HCT116 (cell line): Measurements from ENCODE around the gene TP53AIP1. TPM values are rescaled to one million over a fixed set of nuclear protein-coding genes. Genes with fewer than 3 reads are reported as not detected.

ENCODE experiments used
- ATAC-seq: fragments of 200-7000 bp; cut with Tn5 transposase; 2 replicates; pipeline ENCODE4 v1.9.1; 2020; ENCODE audit warnings: mild to moderate bottlenecking, moderate library complexity
- BruUV-seq: library from RNA; stranded (reverse); fragments of 400-500 nt; replicated peaks from 2 replicates; lab custom pipeline; 2021; lab: Mats Ljungman, UMichigan
- CTCF ChIA-PET: fragments of 300-600 bp; sonication (Branson Sonifier 250); formaldehyde crosslinking; loops from one replicate; lab custom pipeline; 2021; ENCODE audit warnings: antibody characterized with exemption; lab: Charles Lee
- POLR2A ChIA-PET: fragments of 300-600, 350-600 bp; sonication (Branson Sonifier 250); formaldehyde crosslinking; loops from one replicate; lab custom pipeline; 2021; ENCODE audit warnings: antibody characterized with exemption; lab: Charles Lee
- RAD21 ChIA-PET, 2 experiments: fragments of 300-600 bp; sonication (Branson Sonifier 250); formaldehyde crosslinking; loops; one replicate each; lab custom pipeline; 2023; ENCODE audit warnings: low total read pairs in 2 of 2; ENCODE audit not compliant: uncharacterized antibody in 2 of 2, unreplicated experiment in 2 of 2, low non-redundant PET in 1 of 2; lab: Charles Lee
- DNase-seq: peaks from one replicate; pipeline ENCODE4 v3.0.0-alpha.2; 2010; ENCODE audit warnings: low read depth, low spot score
- H2AFZ ChIP-seq: fragments of 200-600 bp; shearing (Covaris generic), sonication (generic); 2 replicates; pipeline ENCODE4 v1.6.1; 2017; ENCODE audit warnings: low read depth, mixed run types, mixed read lengths, antibody characterized with exemption, low read length; ENCODE audit not compliant: poor library complexity, severe bottlenecking
- H3K27ac ChIP-seq: 2 replicates; pipeline ENCODE4 v1.5.1; 2012; ENCODE audit warnings: low read depth, low read length
- H3K27me3 ChIP-seq: fragments of 200-600 bp; sonication (generic); 2 replicates; pipeline ENCODE4 v1.6.1; 2016; ENCODE audit warnings: mixed run types, low read length, mixed read lengths; ENCODE audit not compliant: insufficient read depth
- H3K36me3 ChIP-seq, 2 experiments: fragments of 200-500 bp in 1 of 2; fragments of 200-600 bp in 1 of 2; sonication (Bioruptor generic) in 1 of 2; sonication (generic) in 1 of 2; 2 replicates each; pipeline versions ENCODE4 v1.5.1 to v1.6.1; 2014 to 2016; ENCODE audit warnings: low read length in 2 of 2, inconsistent platforms in 1 of 2, mixed read lengths in 1 of 2, mixed run types in 1 of 2; ENCODE audit not compliant: insufficient read depth in 2 of 2, control insufficient read depth in 1 of 2
- H3K4me1 ChIP-seq, 2 experiments: fragments of 200-600 bp in 1 of 2; sonication (generic) in 1 of 2; 2 replicates each; pipeline versions ENCODE4 v1.5.1 to v1.6.1; 2012 to 2017; ENCODE audit warnings: low read length in 2 of 2, inconsistent platforms in 1 of 2, mild to moderate bottlenecking in 1 of 2, mixed read lengths in 1 of 2, mixed run types in 1 of 2, moderate library complexity in 1 of 2; ENCODE audit not compliant: insufficient read depth in 2 of 2, control insufficient read depth in 1 of 2
- H3K4me2 ChIP-seq: fragments of 200-600 bp; sonication (generic); 2 replicates; pipeline ENCODE4 v1.6.1; 2017; ENCODE audit warnings: mixed run types, low read length, mixed read lengths
- H3K4me3 ChIP-seq, 2 experiments: fragments of 200-600 bp in 1 of 2; sonication (generic) in 1 of 2; replicated peaks in 1 of 2; 2 replicates each; pipeline ENCODE4 v1.5.1; 2011 to 2016; ENCODE audit warnings: low read length in 2 of 2, control low read depth in 1 of 2, low read depth in 1 of 2, mild to moderate bottlenecking in 1 of 2, mixed read lengths in 1 of 2, mixed run types in 1 of 2
- H3K79me2 ChIP-seq: fragments of 200-600 bp; sonication (generic); 2 replicates; pipeline ENCODE4 v1.6.1; 2017; ENCODE audit warnings: mild to moderate bottlenecking, mixed run types, low read length, moderate library complexity, mixed read lengths; ENCODE audit not compliant: insufficient read depth
- H3K9ac ChIP-seq: fragments of 200-600 bp; sonication (generic); 2 replicates; pipeline ENCODE4 v1.6.1; 2016; ENCODE audit warnings: low read length, mixed read lengths
- H3K9me2 ChIP-seq: fragments of 200-600 bp; sonication (generic), shearing (Covaris generic); 2 replicates; pipeline ENCODE4 v1.6.1; 2017; ENCODE audit warnings: mixed run types, mild to moderate bottlenecking, moderate library complexity; ENCODE audit not compliant: insufficient read depth
- H3K9me3 ChIP-seq, 2 experiments: fragments of 200-500 bp in 1 of 2; fragments of 200-600 bp in 1 of 2; sonication (Bioruptor generic) in 1 of 2; sonication (generic) in 1 of 2; 2 replicates each; pipeline ENCODE4 v1.6.1; 2014 to 2017; ENCODE audit warnings: low read length in 2 of 2, mixed read lengths in 2 of 2, inconsistent platforms in 1 of 2, low read depth in 1 of 2, mild to moderate bottlenecking in 1 of 2, mixed run types in 1 of 2, moderate library complexity in 1 of 2; ENCODE audit not compliant: control insufficient read depth in 1 of 2, insufficient read depth in 1 of 2
- H4K20me1 ChIP-seq: fragments of 200-600 bp; sonication (generic), shearing (Covaris generic); 2 replicates; pipeline ENCODE4 v1.6.1; 2017; ENCODE audit warnings: mixed run types, mild to moderate bottlenecking, moderate library complexity; ENCODE audit not compliant: insufficient read depth
- CBX3 ChIP-seq: IDR thresholded peaks from 2 replicates; pipeline ENCODE4 v1.6.1; 2012; ENCODE audit warnings: low read depth
- CTCF ChIP-seq, 3 experiments: fragments of 200-600 bp in 1 of 3; sonication (generic) in 1 of 3; IDR thresholded peaks in 2 of 3; conservative IDR thresholded peaks in 1 of 3; 2 replicates each; pipeline ENCODE4 v1.5.1; 2012 to 2017; ENCODE audit warnings: low read depth in 2 of 3, low read length in 2 of 3, antibody characterized with exemption in 1 of 3, borderline replicate concordance in 1 of 3, control low read depth in 1 of 3, mild to moderate bottlenecking in 1 of 3, mixed read lengths in 1 of 3, mixed run types in 1 of 3, moderate library complexity in 1 of 3; ENCODE audit not compliant: insufficient read depth in 1 of 3
- EZH2 ChIP-seq: fragments of 200-600 bp; sonication (generic); IDR thresholded peaks from 2 replicates; pipeline ENCODE4 v1.6.1; 2017; ENCODE audit warnings: antibody characterized with exemption, mixed run types
- EZH2phosphoT487 ChIP-seq: fragments of 200-600 bp; IDR thresholded peaks from 2 replicates; pipeline ENCODE4 v1.6.1; 2018; ENCODE audit warnings: antibody characterized with exemption, borderline replicate concordance
- REST ChIP-seq: IDR thresholded peaks from 2 replicates; pipeline ENCODE4 v1.6.1; 2012; ENCODE audit warnings: low read depth
- SP1 ChIP-seq: IDR thresholded peaks from 2 replicates; pipeline ENCODE4 v1.6.1; 2012; ENCODE audit warnings: low read depth
- SRF ChIP-seq: IDR thresholded peaks from 2 replicates; pipeline ENCODE4 v1.6.1; 2012; ENCODE audit warnings: low read depth
- TCF7L2 ChIP-seq: IDR thresholded peaks from 2 replicates; pipeline ENCODE4 v1.7.0; 2011; ENCODE audit warnings: borderline replicate concordance, inconsistent platforms; ENCODE audit not compliant: insufficient read depth, insufficient read length; ENCODE audit errors: extremely low read depth
- intact Hi-C: fragments of 100-400 bp; cut with micrococcal nuclease; formaldehyde crosslinking; loops from 2 replicates; pipeline ENCODE4 v1.10.0; 2022
- total RNA-seq: library from RNA; stranded (reverse); gene quantifications from one replicate; pipeline ENCODE4 v1.2.1, GENCODE V29; 2021; ENCODE audit not compliant: unreplicated experiment
- TF ChIP-seq, protein P1 (sequence below): IDR thresholded peaks from 2 replicates; pipeline ENCODE4 v1.6.1; 2011; ENCODE audit warnings: mild to moderate bottlenecking, low read length, moderate library complexity; ENCODE audit not compliant: insufficient replicate concordance; ENCODE audit errors: extremely low read depth

TP53AIP1 gene
- total RNA-seq, 1 experiment from 2014 or later: 0.15 TPM

GRCh38 chr11:128949791-128950454, 7.3 kb upstream of the TP53AIP1 start:
- ATAC-seq: no peak
- H3K9me2 ChIP-seq: no peaks in the 10 kb centered on the region
- H3K9ac ChIP-seq: no peak overlapping the region
- no peak overlapping the region for H3K4me2 ChIP-seq
- TF ChIP-seq, protein P1, sequence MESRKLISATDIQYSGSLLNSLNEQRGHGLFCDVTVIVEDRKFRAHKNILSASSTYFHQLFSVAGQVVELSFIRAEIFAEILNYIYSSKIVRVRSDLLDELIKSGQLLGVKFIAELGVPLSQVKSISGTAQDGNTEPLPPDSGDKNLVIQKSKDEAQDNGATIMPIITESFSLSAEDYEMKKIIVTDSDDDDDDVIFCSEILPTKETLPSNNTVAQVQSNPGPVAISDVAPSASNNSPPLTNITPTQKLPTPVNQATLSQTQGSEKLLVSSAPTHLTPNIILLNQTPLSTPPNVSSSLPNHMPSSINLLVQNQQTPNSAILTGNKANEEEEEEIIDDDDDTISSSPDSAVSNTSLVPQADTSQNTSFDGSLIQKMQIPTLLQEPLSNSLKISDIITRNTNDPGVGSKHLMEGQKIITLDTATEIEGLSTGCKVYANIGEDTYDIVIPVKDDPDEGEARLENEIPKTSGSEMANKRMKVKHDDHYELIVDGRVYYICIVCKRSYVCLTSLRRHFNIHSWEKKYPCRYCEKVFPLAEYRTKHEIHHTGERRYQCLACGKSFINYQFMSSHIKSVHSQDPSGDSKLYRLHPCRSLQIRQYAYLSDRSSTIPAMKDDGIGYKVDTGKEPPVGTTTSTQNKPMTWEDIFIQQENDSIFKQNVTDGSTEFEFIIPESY: no peak
- no peak for TF ChIP-seq TCF7L2
- TF ChIP-seq CBX3: no peak
- TF ChIP-seq EZH2: no peak
- no peak for TF ChIP-seq EZH2phosphoT487
- no peak for TF ChIP-seq SP1
- no peak for TF ChIP-seq SRF
- no peak for TF ChIP-seq CTCF (IDR thresholded peaks at IDR 0.05 in 2 of 3, conservative IDR thresholded peaks at IDR 0.05 in 1 of 3; ENCODE audit: borderline replicate concordance in 1 of 3, insufficient read depth in 1 of 3, low read depth in 2 of 3, low read length in 2 of 3)
- TF ChIP-seq REST: no peak
- TF ChIP-seq, all 23 proteins: peak for 0
- Histone ChIP-seq H3K27me3 (no peaks in the 10 kb centered on the region), H3K27ac (no peak overlapping the region), H3K9me3 (no peaks in the 10 kb centered on the region), H3K4me3 (no peak overlapping the region), H3K36me3 (no peaks in the 10 kb centered on the region), H3K4me1 (no peaks in the 10 kb centered on the region), H4K20me1 (no peaks in the 10 kb centered on the region), H3K79me2 (no peaks in the 10 kb centered on the region), H2AFZ (no peak overlapping the region)
- ChIA-PET POLR2A (no interaction called here), CTCF (interaction anchor here (1.3 to 4.2 kb wide), 3 partner anchors 59 to 382 kb away, joined by 3 to 61 read pairs (median 5); partner anchors contain the start of gene KCNJ5), RAD21 (no interaction called here)
- DNase-seq: no peak
- BruUV-seq: no TSS peak
- intact Hi-C loops: loop anchor here (10.0 kb wide), 1 partner anchor 775 kb away; no protein-coding TSS in a partner anchor
